Adrenal gland (tissue), 5 donors: ENCODE measurements around the gene DDX18.

Source experiments
- CTCF ChIP-seq, 6 experiments: fragments of 450-650 bp in 4 of 6; fragments of 200-600 bp in 2 of 6; sonication (generic) in 1 of 6; IDR thresholded peaks; 1 replicate in 5 of 6; 2 replicates in 1 of 6; pipeline versions ENCODE4 v1.5.1 to v1.8.0; 2016 to 2021; ENCODE audit warnings: antibody characterized with exemption in 6 of 6, mild to moderate bottlenecking in 2 of 6, moderate library complexity in 1 of 6
- POLR2A ChIP-seq, 2 donors: fragments of 450-650 bp; IDR thresholded peaks; one replicate each; pipeline ENCODE4 v1.6.1; 2017; ENCODE audit warnings: antibody characterized with exemption in 2 of 2, mild to moderate bottlenecking in 2 of 2, moderate library complexity in 1 of 2
- donor health status: DM: no; HTN: no; CAD: no.

DNA sequence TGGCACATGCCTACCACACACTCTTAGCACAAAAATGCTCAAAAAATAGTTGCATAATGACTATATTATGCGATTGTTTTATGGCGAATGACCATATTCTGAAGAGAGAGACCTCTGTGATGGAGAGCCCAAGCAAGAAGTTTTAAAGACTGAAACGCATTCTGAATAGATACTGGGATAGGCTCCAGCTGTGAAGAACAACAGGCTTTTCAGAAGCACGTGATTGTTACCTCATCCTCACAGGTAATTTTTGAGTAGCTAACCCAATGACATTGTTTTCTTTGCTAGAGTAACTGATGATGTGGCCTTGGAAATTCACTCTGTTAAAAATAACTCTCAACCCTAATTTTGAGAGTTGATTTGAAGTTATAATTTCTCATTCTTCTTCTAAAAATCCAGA lies 2.0 kb upstream of the DDX18 start:
- TF ChIP-seq CTCF (IDR thresholded peaks at IDR 0.05) (no peak), POLR2A (IDR thresholded peaks at IDR 0.05) (no peak)
